Measurements from ENCODE around the gene BCAS3. TPM values are rescaled to one million over a fixed set of nuclear protein-coding genes. Genes with fewer than 3 reads are reported as not detected.

The BCAS3 gene
- total RNA-seq, 1 donor from 2014 or later: 9.5 TPM

DNA sequence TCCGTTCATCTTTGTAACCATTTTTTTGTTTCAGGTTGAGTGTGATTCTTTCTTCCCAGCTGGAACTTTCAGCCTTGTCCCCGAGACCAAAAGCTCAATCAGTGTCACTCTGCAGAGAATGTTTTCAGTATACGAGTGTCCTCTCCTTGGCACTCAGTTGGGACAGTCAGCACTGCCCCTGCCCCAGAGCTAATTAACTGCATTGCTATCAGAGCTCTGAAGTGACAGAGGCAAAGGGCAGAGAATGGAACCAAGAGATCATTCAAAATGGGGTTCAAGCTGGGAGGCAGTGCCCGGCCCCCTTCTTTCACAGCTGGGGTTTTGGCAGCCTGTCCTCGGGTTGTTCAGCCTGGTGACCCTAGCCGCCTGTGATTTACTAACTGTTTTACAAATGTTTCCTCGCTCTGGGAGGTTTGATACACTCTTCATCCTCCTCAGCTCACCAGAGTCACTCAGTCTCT lies 526.0 kb downstream of the BCAS3 start:
- Mint-ChIP-seq H3K36me3 (ENCODE audit: low read depth) (no peaks in the 10 kb centered on the region), H3K4me3 (no peak overlapping the region), H3K27ac (no peak overlapping the region), H3K27me3 (peaks cover 5% of the 10 kb centered on the region), H3K4me1 (peaks cover 5% of the 10 kb centered on the region), H3K9me3 (peaks cover 3% of the 10 kb centered on the region)
- intact Hi-C loops (cut with micrococcal nuclease): no loop called here
- no peak for DNase-seq

DNA sequence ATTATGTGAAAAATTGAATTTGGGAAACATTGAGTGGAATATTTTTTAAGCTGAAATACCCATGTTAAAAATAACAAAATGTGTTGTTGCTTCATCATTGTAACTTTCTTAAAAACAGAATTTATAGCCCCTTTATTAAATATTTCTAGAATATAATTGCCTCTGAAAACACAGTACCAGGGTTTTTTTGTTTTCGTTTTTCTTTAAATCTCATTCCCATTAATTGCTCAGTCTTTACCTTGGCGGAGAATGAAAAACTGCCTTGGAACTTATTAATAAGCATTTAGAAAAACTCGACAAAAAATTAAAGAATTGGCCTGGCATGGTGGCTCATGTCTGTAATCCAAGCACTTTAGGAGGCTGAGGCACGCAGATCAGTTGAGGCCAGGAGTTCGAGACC lies 526.8 kb downstream of the BCAS3 start:
- H3K9me3 Mint-ChIP-seq: peaks cover 3% of the 10 kb centered on the region
- no peaks in the 10 kb centered on the region for H3K36me3 Mint-ChIP-seq (ENCODE audit: low read depth)
- DNase-seq: no peak
- H3K27me3 Mint-ChIP-seq: peaks cover 5% of the 10 kb centered on the region
- H3K27ac Mint-ChIP-seq: no peak overlapping the region
- H3K4me1 Mint-ChIP-seq: peaks cover 5% of the 10 kb centered on the region
- H3K4me3 Mint-ChIP-seq: no peak overlapping the region
- intact Hi-C loops (cut with micrococcal nuclease): no loop called here

DNA sequence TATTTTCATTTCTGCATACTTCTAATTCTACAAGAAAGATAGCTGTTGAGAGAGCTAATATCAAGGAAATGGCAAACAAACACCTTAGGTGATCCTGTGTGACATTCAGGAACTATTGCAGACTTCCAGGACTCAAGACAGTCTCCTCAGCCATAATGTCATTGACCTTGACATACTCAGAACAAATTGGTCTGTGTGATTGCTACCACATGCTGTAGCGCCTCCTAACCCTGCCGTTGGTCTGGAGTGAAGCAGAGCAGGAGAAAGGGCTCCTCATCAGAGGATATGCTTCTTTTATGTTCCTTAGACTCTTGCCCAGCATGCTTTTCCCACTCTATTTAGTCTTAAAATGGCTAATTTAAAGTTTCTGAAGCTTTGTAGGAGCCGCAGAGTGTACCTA lies 527.8 kb downstream of the BCAS3 start:
- Mint-ChIP-seq H3K4me3 (no peak overlapping the region), H3K27me3 (peaks cover 5% of the 10 kb centered on the region), H3K27ac (no peak overlapping the region), H3K36me3 (ENCODE audit: low read depth) (no peaks in the 10 kb centered on the region), H3K9me3 (peaks cover 3% of the 10 kb centered on the region), H3K4me1 (peaks cover 5% of the 10 kb centered on the region)
- no peak for DNase-seq
- intact Hi-C loops (cut with micrococcal nuclease): no loop called here

DNA sequence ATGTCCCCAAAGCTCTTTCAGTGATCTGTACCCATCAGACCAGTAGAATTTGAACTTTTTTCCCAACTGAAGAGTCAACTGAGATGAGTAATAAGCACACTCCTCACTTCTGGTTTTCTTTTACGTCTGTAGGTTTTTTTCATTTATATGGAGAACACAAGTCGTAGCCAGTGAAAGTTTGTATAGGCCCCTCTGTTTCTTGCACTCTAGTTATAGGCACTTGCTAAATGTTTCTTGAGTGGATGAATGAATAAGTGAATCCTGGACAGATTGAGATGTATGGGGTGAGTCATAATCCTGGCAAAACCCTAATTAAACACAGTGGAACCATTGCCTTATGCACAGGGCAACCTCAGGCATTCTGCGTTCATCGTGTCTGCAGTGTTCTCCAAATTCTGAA lies 528.3 kb downstream of the BCAS3 start:
- Mint-ChIP-seq H3K9me3 (peaks cover 3% of the 10 kb centered on the region), H3K36me3 (ENCODE audit: low read depth) (no peaks in the 10 kb centered on the region), H3K27ac (no peak overlapping the region), H3K27me3 (peaks cover 5% of the 10 kb centered on the region), H3K4me3 (no peak overlapping the region), H3K4me1 (peaks cover 5% of the 10 kb centered on the region)
- DNase-seq: no peak
- intact Hi-C loops (cut with micrococcal nuclease): no loop called here

DNA sequence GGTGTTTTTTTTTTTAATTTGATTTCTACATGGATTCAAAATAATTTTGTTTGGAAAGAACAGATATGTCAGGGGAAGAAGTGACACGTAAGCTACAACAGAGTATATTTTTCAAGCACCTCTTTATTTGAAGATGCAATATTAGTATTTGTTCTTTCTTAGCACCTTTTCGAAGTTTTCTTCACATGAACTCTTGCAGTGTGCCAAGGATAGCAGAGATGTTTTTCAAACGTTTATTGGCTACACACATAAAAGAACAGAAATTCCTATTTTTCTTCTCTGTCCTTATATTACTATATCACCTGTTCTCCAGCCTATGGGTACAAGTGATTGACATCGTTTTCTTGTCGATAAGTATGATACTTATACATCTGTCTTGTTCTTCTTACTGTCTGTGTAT lies 529.3 kb downstream of the BCAS3 start:
- Mint-ChIP-seq H3K27ac (no peak overlapping the region), H3K36me3 (ENCODE audit: low read depth) (no peaks in the 10 kb centered on the region), H3K4me1 (peaks cover 5% of the 10 kb centered on the region), H3K4me3 (no peak overlapping the region), H3K9me3 (peaks cover 3% of the 10 kb centered on the region), H3K27me3 (peaks cover 9% of the 10 kb centered on the region)
- intact Hi-C loops (cut with micrococcal nuclease): no loop called here
- DNase-seq: no peak

DNA sequence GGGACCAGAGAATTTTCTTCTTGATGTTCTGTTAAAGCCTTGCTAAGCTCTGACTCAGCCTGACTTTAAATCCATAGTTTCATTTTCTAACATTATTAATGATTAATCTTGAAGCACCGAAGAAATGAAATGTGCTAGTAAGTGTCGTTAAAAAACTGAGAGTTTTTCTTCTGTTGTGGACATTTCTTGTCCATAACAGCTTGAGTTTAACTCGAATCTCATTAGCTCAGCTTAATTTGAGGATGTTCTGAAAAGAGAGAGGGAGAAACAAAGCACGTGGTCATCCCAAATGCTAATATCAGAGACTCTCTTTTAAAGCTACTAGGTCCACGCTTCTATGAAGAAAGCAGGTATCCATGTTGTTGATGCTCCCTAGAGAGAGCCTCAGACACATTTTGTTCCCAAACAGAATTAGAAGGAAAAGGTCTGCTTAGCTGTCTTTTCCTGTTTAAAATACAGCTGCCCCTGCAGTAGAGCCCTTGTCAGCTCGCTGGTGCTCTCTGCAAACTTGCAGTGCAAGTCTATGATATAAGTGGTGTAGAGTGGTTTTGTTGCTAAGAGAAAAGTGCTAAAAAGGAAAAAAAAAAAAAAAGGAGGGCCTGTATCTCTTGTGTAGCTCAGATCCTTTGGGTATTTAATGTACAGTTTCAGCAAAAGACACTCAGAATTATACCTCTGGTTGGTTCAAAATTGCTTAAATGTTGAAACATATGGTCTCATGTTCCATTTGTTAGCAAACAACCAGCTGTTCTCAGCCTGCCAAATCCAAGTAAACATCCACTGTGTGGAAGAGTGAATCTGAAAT lies 530.9 kb downstream of the BCAS3 start:
- Mint-ChIP-seq H3K27ac (no peak overlapping the region), H3K9me3 (peaks cover 2% of the 10 kb centered on the region), H3K36me3 (ENCODE audit: low read depth) (no peaks in the 10 kb centered on the region), H3K4me1 (peaks cover 5% of the 10 kb centered on the region), H3K4me3 (no peak overlapping the region), H3K27me3 (peaks cover 9% of the 10 kb centered on the region)
- DNase-seq: no peak
- intact Hi-C loops (cut with micrococcal nuclease): no loop called here

DNA sequence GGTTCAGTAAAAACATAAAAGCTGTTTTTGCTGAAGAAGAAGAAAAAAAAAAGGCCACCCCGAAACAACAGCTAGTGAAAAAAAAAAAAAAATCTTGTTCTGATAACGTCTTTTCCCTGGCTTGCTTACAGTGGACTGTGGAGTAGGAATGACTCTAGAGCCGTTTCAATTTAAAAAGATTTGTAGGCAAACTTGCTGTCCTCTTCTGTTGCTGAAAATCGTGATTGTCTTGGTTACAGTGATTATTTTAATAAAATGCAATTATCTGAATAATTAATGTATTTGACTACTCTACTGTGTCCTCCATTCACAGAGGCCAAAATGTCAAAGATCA lies 531.4 kb downstream of the BCAS3 start:
- DNase-seq: no peak
- peaks cover 5% of the 10 kb centered on the region for H3K4me1 Mint-ChIP-seq
- intact Hi-C loops (cut with micrococcal nuclease): no loop called here
- H3K4me3 Mint-ChIP-seq: no peak overlapping the region
- H3K9me3 Mint-ChIP-seq: no peaks in the 10 kb centered on the region
- H3K36me3 Mint-ChIP-seq (ENCODE audit: low read depth): no peaks in the 10 kb centered on the region
- H3K27ac Mint-ChIP-seq: no peak overlapping the region
- peaks cover 7% of the 10 kb centered on the region for H3K27me3 Mint-ChIP-seq

DNA sequence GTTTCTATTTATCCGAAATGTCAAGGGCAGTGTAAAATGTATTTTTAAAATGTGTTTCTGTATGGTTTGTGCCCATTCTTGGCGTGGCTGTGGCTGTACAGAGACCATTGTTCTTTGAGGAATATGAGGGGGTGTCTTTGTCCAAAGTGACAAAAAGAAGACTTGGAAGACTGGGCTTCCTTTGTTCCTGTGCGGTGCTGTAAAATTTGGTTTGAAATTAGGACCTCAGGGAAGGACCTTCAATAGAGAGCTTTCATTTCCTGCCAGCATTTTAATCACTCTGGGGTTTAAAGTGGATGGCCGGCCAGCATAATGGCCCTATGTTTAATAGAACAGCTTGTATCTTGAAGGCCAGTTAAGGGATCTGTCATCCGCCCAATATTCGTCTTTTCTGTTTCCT lies 531.9 kb downstream of the BCAS3 start:
- H3K4me3 Mint-ChIP-seq: no peak overlapping the region
- H3K27me3 Mint-ChIP-seq: peaks cover 7% of the 10 kb centered on the region
- no peak overlapping the region for H3K27ac Mint-ChIP-seq
- no peaks in the 10 kb centered on the region for H3K36me3 Mint-ChIP-seq (ENCODE audit: low read depth)
- no peak for DNase-seq
- peaks cover 5% of the 10 kb centered on the region for H3K4me1 Mint-ChIP-seq
- H3K9me3 Mint-ChIP-seq: no peaks in the 10 kb centered on the region
- intact Hi-C loops (cut with micrococcal nuclease): no loop called here

DNA sequence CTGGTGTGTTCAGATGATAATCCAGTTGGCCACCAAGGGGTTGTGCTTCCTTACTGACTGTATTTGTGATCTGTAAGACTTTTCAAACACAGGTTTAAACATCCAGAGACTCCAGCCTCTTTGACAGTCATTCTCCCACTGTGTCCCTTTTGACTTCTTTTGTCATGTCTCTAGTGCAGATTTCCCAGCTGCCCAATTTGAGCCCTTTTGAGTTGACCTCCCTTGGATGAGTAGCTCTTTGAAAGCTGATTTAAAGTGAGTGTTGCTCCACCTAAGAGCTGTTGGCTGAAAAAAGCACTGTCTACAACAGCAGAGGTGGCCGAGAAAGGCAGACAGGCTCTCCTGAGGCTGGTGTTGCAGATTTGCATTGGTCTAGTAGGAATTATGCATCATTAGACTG lies 533.6 kb downstream of the BCAS3 start:
- peaks cover 7% of the 10 kb centered on the region for H3K27me3 Mint-ChIP-seq
- no peak overlapping the region for H3K27ac Mint-ChIP-seq
- intact Hi-C loops (cut with micrococcal nuclease): no loop called here
- H3K4me3 Mint-ChIP-seq: no peak overlapping the region
- no peaks in the 10 kb centered on the region for H3K36me3 Mint-ChIP-seq (ENCODE audit: low read depth)
- DNase-seq: no peak
- peaks cover 4% of the 10 kb centered on the region for H3K4me1 Mint-ChIP-seq
- H3K9me3 Mint-ChIP-seq: no peaks in the 10 kb centered on the region

DNA sequence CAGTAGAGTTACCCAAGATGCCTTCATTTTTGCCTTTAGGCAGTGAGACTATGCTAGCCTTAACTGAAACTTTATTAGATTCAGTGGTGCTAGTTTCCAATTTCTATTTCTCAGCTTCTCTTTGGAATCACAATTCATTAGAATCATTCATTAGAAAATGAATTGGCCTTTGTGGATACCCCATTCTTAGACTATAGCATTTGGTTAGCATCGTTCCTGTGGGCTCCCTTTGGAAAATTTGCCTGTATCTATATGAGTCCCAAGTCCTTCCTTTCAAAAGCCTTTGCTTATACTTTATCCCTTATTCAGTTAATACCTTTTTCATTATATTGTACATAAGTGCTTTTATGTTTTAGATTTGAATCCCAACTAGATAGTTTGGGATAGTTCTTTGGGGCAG lies 535.0 kb downstream of the BCAS3 start:
- Mint-ChIP-seq H3K4me3 (no peak overlapping the region), H3K4me1 (peaks cover 3% of the 10 kb centered on the region), H3K27ac (no peak overlapping the region), H3K9me3 (no peaks in the 10 kb centered on the region), H3K27me3 (peaks cover 7% of the 10 kb centered on the region), H3K36me3 (ENCODE audit: low read depth) (no peaks in the 10 kb centered on the region)
- intact Hi-C loops (cut with micrococcal nuclease): no loop called here
- no peak for DNase-seq

DNA sequence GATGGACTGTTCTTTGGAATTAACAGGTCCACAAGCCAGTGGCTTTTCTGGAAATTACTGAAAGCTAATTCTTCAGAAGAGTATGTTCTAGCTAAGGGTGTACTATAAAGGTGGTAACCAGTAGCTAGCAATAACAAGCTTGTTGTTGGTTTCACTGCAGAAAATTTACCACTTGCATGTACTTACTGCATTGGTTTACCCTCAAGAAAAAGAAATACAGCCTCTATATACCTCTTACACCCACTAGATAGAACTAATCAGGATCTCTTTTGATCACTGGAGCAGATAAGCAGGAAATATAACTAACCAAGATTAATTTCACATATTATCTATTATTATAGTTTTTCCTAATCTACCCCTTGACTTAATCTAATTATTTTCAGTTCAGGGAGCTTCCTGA lies 537.1 kb downstream of the BCAS3 start:
- H3K4me1 Mint-ChIP-seq: peaks cover 21% of the 10 kb centered on the region
- peaks cover 4% of the 10 kb centered on the region for H3K27me3 Mint-ChIP-seq
- H3K9me3 Mint-ChIP-seq: no peaks in the 10 kb centered on the region
- DNase-seq: no peak
- H3K36me3 Mint-ChIP-seq (ENCODE audit: low read depth): no peaks in the 10 kb centered on the region
- intact Hi-C loops (cut with micrococcal nuclease): no loop called here
- H3K27ac Mint-ChIP-seq: no peak overlapping the region
- no peak overlapping the region for H3K4me3 Mint-ChIP-seq

DNA sequence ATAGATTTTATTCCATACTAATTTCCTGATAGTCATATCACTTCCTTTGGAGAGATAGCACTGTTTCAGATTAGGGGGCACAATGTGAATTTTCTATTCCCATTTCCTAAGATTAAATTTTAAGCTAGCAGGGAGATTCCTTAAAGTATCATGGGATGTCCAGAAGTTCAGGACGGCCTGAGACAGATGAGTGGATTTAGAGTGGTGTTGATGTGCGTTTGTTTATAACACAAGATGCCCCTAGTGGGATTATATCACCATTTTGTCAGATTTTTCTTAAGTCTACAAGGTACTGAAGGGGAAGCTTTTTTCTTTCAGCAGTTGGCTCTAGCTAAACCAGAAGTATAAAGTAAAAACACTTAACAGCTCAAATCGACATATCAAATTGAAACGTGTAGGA lies 538.4 kb downstream of the BCAS3 start:
- H3K4me3 Mint-ChIP-seq: no peak overlapping the region
- intact Hi-C loops (cut with micrococcal nuclease): no loop called here
- no peaks in the 10 kb centered on the region for H3K9me3 Mint-ChIP-seq
- peaks cover 29% of the 10 kb centered on the region for H3K4me1 Mint-ChIP-seq
- H3K27ac Mint-ChIP-seq: no peak overlapping the region
- no peaks in the 10 kb centered on the region for H3K36me3 Mint-ChIP-seq (ENCODE audit: low read depth)
- no peak for DNase-seq
- peaks cover 3% of the 10 kb centered on the region for H3K27me3 Mint-ChIP-seq

DNA sequence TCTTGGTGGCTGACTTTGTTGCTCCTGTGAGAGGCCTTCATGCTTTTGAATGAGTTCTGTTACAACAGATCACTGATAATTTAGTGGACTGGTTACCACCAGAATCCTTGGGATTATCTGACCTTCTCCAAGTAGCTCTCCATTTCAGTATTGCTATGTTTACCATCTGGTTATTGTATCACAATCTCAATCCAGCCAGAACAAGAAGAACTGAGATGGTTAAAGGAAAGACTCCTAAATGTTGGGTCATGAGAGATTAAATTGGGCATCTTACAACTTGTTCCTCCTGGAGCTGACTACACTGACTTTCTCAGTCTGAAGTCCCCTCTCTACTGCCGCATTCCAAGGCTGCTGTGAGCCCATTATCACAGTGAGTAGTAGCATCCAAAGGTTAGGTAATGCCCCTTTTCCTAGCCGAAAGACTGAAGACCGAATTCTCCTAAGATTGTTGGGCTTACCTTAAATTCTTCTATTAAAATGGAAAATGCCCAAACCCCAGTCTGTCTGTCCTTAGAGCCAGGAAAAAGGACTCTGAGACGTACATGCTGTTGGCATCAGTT lies 540.3 kb downstream of the BCAS3 start:
- Mint-ChIP-seq H3K36me3 (ENCODE audit: low read depth) (no peaks in the 10 kb centered on the region), H3K4me3 (no peak overlapping the region), H3K4me1 (peaks cover 48% of the 10 kb centered on the region), H3K27me3 (no peaks in the 10 kb centered on the region), H3K27ac (no peak overlapping the region), H3K9me3 (no peaks in the 10 kb centered on the region)
- no peak for DNase-seq
- intact Hi-C loops (cut with micrococcal nuclease): no loop called here

DNA sequence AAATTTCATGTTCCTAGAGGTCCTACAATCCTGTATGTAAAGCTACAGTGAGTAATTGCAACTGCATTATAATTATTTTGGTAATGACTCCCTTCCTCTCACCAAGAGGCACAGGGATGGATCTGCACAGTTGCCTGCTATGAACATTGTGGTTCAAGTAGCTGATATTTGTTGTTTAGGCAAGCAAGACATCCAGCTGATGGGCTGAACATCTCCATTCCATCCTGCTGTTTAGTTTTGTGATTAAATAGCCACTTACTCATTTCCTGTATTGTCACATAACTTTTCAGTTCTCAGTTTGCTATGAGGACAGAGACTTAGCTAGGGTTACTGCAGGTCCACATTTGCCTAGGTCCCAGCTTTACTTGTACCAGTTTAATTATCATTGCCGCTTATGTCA lies 540.8 kb downstream of the BCAS3 start:
- Mint-ChIP-seq H3K4me1 (peaks cover 49% of the 10 kb centered on the region), H3K27me3 (no peaks in the 10 kb centered on the region), H3K27ac (no peak overlapping the region), H3K36me3 (ENCODE audit: low read depth) (no peaks in the 10 kb centered on the region), H3K9me3 (no peaks in the 10 kb centered on the region), H3K4me3 (no peak overlapping the region)
- intact Hi-C loops (cut with micrococcal nuclease): no loop called here
- no peak for DNase-seq

DNA sequence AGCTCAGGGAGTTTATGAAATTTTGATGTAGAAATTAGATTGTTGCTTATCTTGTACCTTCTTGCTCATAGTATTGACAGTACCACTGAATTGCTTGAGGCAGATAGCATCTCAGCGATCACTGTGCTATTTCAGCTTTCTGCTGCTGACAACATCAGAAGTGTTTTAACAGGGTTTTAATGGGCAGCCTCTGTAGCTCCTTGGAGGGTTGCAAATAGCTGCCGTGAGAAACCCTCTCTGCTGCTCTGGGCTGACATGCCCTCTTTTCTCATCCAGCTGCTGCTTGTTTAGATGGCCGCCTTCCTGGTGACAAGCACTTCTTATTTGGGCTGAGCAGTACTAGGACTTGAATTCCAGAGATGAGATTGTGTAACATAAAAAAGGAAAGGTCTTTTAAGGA lies 541.8 kb downstream of the BCAS3 start:
- peaks cover 54% of the 10 kb centered on the region for H3K4me1 Mint-ChIP-seq
- H3K36me3 Mint-ChIP-seq (ENCODE audit: low read depth): no peaks in the 10 kb centered on the region
- H3K27ac Mint-ChIP-seq: peak overlapping the region; percentile 9
- no peak overlapping the region for H3K4me3 Mint-ChIP-seq
- no peaks in the 10 kb centered on the region for H3K27me3 Mint-ChIP-seq
- H3K9me3 Mint-ChIP-seq: no peaks in the 10 kb centered on the region
- DNase-seq: no peak
- intact Hi-C loops (cut with micrococcal nuclease): no loop called here
